Measurements from ENCODE around the gene ADGRG6.

DNA sequence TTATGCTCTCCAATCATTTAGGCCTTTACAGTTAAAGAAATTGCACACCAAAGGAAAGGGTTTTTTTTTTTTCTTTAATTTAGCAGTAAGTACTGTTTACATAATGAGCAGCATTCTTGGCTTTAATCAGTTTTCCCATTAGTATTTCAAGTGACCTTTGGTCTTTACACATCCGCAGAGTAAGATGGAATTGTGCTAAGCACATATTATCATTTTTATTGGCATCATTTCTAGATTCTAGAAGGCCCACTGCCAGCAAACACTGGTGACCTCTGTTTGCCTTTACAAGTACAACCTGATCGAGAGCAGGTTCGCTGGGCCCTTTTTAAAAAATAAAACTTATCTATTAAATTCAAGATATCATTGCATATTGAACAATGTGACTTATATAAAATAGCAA, 104.3 kb downstream of the ADGRG6 start:
- TF ChIP-seq, protein P1, sequence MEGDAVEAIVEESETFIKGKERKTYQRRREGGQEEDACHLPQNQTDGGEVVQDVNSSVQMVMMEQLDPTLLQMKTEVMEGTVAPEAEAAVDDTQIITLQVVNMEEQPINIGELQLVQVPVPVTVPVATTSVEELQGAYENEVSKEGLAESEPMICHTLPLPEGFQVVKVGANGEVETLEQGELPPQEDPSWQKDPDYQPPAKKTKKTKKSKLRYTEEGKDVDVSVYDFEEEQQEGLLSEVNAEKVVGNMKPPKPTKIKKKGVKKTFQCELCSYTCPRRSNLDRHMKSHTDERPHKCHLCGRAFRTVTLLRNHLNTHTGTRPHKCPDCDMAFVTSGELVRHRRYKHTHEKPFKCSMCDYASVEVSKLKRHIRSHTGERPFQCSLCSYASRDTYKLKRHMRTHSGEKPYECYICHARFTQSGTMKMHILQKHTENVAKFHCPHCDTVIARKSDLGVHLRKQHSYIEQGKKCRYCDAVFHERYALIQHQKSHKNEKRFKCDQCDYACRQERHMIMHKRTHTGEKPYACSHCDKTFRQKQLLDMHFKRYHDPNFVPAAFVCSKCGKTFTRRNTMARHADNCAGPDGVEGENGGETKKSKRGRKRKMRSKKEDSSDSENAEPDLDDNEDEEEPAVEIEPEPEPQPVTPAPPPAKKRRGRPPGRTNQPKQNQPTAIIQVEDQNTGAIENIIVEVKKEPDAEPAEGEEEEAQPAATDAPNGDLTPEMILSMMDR (IDR thresholded peaks at IDR 0.05): no peak
- TF ChIP-seq EZH2 (IDR thresholded peaks at IDR 0.05): no peak
